Effector memory CD4-positive, alpha-beta T cell (primary cell): Measurements from ENCODE around the gene KRT1.

ENCODE experiments used
- DNase-seq, 3 donors: peaks; one replicate each; pipeline ENCODE4 v3.0.0-alpha.2; 2020
- H3K27ac ChIP-seq: 2 replicates; pipeline ENCODE4 v1.7.0; 2013; ENCODE audit warnings: mild to moderate bottlenecking, low read length, moderate library complexity; ENCODE audit not compliant: insufficient read depth, poor library complexity, severe bottlenecking
- H3K27me3 ChIP-seq: replicated peaks from 2 replicates; pipeline ENCODE4 v1.7.0; 2013; ENCODE audit warnings: mild to moderate bottlenecking, low read length; ENCODE audit not compliant: insufficient read depth, control insufficient read depth, poor library complexity, severe bottlenecking
- H3K36me3 ChIP-seq: 2 replicates; pipeline ENCODE4 v1.7.0; 2013; ENCODE audit warnings: mild to moderate bottlenecking, low read length, moderate library complexity; ENCODE audit not compliant: control insufficient read depth, insufficient read depth
- H3K4me1 ChIP-seq: 2 replicates; pipeline ENCODE4 v1.7.0; 2013; ENCODE audit warnings: low read length, mild to moderate bottlenecking; ENCODE audit not compliant: control insufficient read depth, insufficient read depth, poor library complexity, severe bottlenecking
- H3K4me3 ChIP-seq: 2 replicates; pipeline ENCODE4 v1.7.0; 2013; ENCODE audit warnings: low read length, low read depth, mild to moderate bottlenecking; ENCODE audit not compliant: insufficient read depth, poor library complexity, severe bottlenecking
- H3K9me3 ChIP-seq: 2 replicates; pipeline ENCODE4 v1.7.0; 2013; ENCODE audit warnings: mild to moderate bottlenecking, low read length, moderate library complexity; ENCODE audit not compliant: control insufficient read depth

Gene KRT1

GRCh38 chr12:52657250-52657902, 22.8 kb downstream of the KRT1 start:
- Histone ChIP-seq H3K27me3 (no peaks in the 10 kb centered on the region), H3K36me3 (no peaks in the 10 kb centered on the region), H3K9me3 (no peaks in the 10 kb centered on the region)

GRCh38 chr12:52656616-52657015, 23.6 kb downstream of the KRT1 start:
- no peaks in the 10 kb centered on the region for H3K9me3 ChIP-seq
- no peak overlapping the region for H3K27ac ChIP-seq
- no peaks in the 10 kb centered on the region for H3K4me1 ChIP-seq
- H3K36me3 ChIP-seq, result no peaks in the 10 kb centered on the region
- H3K27me3 ChIP-seq, result no peaks in the 10 kb centered on the region
- DNase-seq, result no peak
- no peak overlapping the region for H3K4me3 ChIP-seq

More at GRCh38 chr12:52657250-52657902, 22.8 kb downstream of the KRT1 start:
- Histone ChIP-seq H3K4me1 (no peaks in the 10 kb centered on the region), H3K4me3 (no peak overlapping the region), H3K27ac (no peak overlapping the region)
- no peak for DNase-seq

GRCh38 chr12:52655720-52656124, 24.5 kb downstream of the KRT1 start:
- H3K27me3 ChIP-seq, result no peaks in the 10 kb centered on the region

DNA sequence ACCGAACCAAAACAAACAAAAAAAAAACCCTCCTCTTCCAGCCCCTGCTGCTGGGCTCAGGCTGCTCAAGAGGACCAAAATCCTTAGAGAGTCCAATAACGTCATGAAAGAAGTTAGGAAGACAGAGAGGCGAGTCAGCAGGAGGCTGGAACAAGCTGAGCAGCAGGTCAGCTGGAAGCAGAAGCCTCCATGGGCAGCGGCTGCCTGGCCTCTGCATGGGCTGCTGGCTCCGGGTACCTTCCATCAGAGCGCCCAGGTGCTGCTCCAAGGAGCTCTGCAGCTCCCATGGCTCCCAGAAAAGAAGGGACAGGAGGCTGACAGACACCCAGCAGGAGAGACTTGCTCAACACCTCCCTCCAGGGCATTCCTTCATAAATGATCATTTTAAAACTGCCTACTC, 25.0 kb downstream of the KRT1 start:
- Histone ChIP-seq H3K9me3 (no peaks in the 10 kb centered on the region), H3K36me3 (no peaks in the 10 kb centered on the region), H3K4me3 (no peak overlapping the region), H3K4me1 (no peaks in the 10 kb centered on the region), H3K27me3 (no peaks in the 10 kb centered on the region), H3K27ac (no peak overlapping the region)
- DNase-seq, result no peak

More at GRCh38 chr12:52655720-52656124, 24.5 kb downstream of the KRT1 start:
- DNase-seq, result no peak
- no peaks in the 10 kb centered on the region for H3K4me1 ChIP-seq
- H3K9me3 ChIP-seq, result no peaks in the 10 kb centered on the region
- H3K4me3 ChIP-seq, result no peak overlapping the region
- H3K36me3 ChIP-seq, result no peaks in the 10 kb centered on the region
- no peak overlapping the region for H3K27ac ChIP-seq

DNA sequence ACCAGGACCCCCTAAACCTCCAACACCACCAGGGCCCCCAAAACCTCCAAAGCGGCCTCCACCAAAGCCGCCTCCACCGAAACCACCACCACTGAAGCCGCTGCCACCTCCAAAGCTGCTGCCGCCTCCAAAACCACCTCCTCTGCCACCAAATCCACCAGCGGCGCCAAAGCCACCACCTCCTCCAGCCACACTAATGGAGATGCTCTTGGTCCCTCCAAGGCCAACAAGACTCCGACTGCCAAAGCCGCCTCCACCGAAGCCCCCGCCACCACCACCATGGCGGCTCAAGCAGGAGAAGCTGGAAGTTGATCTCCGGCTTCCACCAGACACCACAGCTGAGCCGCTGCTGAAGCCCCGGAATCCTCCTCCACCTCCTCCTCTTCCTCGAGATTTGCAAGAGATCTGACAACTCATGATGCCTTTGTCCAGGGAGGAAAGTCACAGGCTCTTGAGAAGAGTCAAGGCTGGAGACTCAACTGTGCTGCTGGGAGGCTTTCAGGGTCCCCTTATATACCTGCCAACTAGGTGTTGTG, 28.4 kb downstream of the KRT1 start, which contains the start of gene KRT2:
Gene KRT2, minus strand, starts transcription at position 486 of the 536 bp plus-strand sequence. Its CDS starts 69 bp downstream, at position 417.
- Histone ChIP-seq H3K9me3 (no peaks in the 10 kb centered on the region), H3K4me3 (no peak within 1 kb of the TSS), H3K36me3 (no peaks in the 10 kb centered on the region), H3K4me1 (no peaks in the 10 kb centered on the region), H3K27me3 (no peaks in the 10 kb centered on the region), H3K27ac (no peak within 1 kb of the TSS)
- no peak for DNase-seq

- no peaks in the 10 kb centered on the region for H3K27me3 ChIP-seq
- H3K27ac ChIP-seq, result no peak overlapping the region
- DNase-seq, result no peak
- H3K4me1 ChIP-seq, result peaks cover 6% of the 10 kb centered on the region
- no peaks in the 10 kb centered on the region for H3K36me3 ChIP-seq
- no peaks in the 10 kb centered on the region for H3K9me3 ChIP-seq
- no peak overlapping the region for H3K4me3 ChIP-seq
Measured at GRCh38 chr12:52650520-52651081, 29.6 kb downstream of the KRT1 start.

DNA sequence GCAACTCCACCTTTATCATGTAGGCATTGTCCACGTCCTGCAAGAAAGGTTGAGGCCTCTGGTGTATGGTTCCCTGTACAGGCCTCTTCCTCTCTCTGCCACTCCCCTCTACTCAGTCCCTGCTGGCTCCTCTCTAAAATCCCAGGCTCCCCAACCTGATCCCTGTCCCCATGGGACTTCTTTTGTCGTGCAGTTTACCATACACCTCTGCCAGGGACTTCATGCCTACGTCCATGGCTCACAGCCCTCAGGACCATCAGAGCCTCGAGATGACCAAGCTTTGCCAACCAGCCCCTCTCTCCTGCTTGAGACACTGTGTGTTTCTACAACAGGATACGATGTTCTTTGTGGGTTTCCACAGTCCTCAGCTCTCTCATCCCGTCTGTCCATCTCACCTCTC, 31.1 kb downstream of the KRT1 start:
- H3K4me1 ChIP-seq, result peaks cover 9% of the 10 kb centered on the region
- H3K36me3 ChIP-seq, result no peaks in the 10 kb centered on the region
- no peak for DNase-seq
- H3K27me3 ChIP-seq, result no peaks in the 10 kb centered on the region
- H3K9me3 ChIP-seq, result no peaks in the 10 kb centered on the region
- no peak overlapping the region for H3K4me3 ChIP-seq
- no peak overlapping the region for H3K27ac ChIP-seq

DNA sequence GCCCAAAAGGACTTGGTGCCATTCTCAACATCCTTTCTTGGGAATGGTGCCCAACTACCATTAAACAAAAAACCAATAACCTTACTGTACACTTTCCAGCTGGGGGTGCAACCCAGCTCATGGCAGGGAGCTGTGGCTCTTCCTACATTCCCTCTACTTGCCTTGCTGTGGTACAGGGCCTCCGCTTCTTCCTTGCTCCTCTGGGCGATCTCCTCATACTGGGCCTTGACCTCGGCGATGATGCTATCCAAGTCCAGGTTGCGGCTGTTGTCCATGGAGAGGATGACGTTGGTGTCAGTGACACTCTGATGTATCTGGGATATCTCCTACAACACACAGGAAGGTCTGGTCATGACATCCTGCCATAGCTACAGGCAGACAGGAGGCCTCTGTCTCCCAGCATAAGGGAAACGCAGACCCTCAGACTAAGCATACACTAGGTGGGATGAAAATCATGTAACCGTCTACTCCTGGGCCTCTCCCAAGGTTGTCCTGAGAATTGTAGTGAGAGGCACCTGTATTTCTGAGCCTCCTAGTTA, 32.1 kb downstream of the KRT1 start:
- no peak for DNase-seq
- no peaks in the 10 kb centered on the region for H3K27me3 ChIP-seq
- H3K36me3 ChIP-seq, result no peaks in the 10 kb centered on the region
- peaks cover 9% of the 10 kb centered on the region for H3K4me1 ChIP-seq
- no peak overlapping the region for H3K4me3 ChIP-seq
- H3K27ac ChIP-seq, result no peak overlapping the region
- H3K9me3 ChIP-seq, result no peaks in the 10 kb centered on the region

DNA sequence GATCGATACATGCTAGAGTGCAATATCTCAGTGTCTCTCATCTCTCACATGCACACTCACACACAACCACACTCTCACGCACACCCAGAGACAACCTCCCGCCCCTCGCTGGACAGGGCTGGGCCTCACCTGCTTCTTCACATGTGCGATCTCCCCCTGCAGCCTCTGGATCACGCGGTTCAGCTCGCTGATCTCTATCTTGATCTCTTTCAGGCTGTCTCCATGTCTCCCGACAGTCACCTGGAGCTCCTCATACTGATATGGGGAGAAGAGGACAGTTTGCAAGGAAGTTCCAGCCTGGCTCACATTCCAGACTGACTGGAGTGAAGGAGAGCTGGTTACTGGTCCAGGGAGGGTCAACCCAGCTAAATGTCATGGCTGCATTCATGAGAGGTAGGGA, 32.6 kb downstream of the KRT1 start:
- Histone ChIP-seq H3K9me3 (no peaks in the 10 kb centered on the region), H3K27ac (no peak overlapping the region), H3K4me1 (peaks cover 9% of the 10 kb centered on the region), H3K4me3 (no peak overlapping the region), H3K36me3 (no peaks in the 10 kb centered on the region), H3K27me3 (no peaks in the 10 kb centered on the region)
- no peak for DNase-seq

- no peaks in the 10 kb centered on the region for H3K9me3 ChIP-seq
- no peaks in the 10 kb centered on the region for H3K27me3 ChIP-seq
- peaks cover 12% of the 10 kb centered on the region for H3K4me1 ChIP-seq
- no peak overlapping the region for H3K4me3 ChIP-seq
- H3K27ac ChIP-seq, result peak overlapping the region; percentile 50
- H3K36me3 ChIP-seq, result no peaks in the 10 kb centered on the region
- DNase-seq, result no peak
Measured at GRCh38 chr12:52646613-52647012, 33.6 kb downstream of the KRT1 start.
